CD4-positive, alpha-beta T cell treated with Interleukin-15 for 1 hour (primary cell): ENCODE data around the gene APBA2.
"Not testable (repeated sequence)": the region's sequence is repeated elsewhere in the genome, so short reads cannot be mapped to it uniquely, and the experiment has no call there.

Experiments
- DNase-seq: peaks from one replicate; pipeline ENCODE4 v3.0.0-alpha.2; 2020

Gene APBA2

DNA sequence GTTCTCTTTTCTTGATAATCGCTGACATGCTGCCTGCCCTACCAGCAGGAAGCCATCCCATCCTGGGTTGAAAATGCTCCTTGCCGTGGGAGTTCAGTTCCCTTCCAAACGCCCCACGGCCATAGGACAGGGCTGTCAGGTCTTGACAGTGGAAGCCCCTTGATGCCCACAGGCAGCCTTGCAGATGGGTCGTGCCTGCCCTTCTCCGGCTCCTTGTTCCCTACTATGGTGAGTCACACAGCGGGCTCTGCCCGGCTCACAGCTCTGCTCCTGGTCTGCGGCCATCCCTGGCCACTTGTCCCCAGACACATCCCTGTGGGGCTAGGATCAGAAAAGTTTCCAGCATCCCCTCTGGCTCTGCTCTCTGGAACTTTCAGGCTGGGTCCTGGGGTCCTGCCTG is 6.2 kb upstream of the APBA2 start:
- no peak for DNase-seq

DNA sequence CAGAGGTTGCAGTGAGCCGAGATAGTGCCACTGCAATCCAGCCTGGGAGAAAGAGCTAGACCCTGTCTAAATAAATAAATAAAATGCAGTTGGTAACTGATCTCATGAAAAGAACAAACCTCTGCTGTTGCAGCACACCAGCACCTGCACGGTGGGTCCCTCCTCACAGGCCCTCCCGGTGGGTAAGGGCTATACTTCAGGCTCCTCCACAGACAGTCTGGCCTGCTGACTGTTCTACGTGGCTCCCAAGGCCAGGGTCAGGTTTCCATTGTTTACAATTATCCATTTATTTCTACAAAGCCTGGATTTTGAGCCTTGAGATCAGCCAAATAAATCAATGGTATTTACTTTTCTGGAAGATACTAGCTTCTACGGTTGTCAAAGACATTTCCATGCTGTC is 5.1 kb upstream of the APBA2 start:
- no peak for DNase-seq

DNA sequence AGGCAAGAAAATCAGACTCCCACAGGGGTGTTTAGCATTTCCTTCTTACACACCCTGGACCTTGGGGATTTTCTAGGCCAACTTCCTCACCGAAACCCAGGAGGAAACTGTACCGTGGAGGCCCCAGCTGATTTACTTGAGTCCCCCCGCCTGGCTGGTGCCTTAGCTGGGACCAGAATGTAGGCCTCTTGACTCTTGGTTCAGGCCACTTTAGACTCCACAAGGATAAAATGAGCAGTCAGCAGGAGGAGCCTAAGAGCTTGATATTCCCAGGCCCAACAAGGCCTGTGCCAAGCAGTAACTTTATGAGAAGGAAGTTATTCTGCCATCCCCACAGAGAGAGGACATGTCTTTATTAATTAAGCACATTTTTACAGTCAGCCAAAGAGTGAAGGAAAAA is 4.6 kb upstream of the APBA2 start:
- DNase-seq: no peak

DNA sequence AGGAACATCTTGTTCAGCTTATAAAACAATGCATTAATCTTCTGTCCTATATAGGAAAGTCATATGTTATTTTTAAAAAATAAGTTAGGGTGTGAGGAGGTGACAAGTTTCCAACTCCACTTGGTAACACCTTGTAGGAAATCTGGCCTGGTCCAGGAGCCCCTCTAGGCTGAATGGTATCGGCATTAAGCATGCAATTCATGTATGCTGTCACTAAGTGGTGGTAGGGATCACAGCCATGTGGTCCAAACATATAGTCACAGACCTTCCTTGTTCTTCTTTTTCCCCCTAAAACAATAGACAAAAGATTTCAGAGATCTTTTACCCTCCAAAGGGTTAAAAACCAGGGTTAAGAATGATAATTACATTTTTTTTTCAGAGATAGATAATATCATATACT is 4.2 kb upstream of the APBA2 start:
- DNase-seq: no peak

DNA sequence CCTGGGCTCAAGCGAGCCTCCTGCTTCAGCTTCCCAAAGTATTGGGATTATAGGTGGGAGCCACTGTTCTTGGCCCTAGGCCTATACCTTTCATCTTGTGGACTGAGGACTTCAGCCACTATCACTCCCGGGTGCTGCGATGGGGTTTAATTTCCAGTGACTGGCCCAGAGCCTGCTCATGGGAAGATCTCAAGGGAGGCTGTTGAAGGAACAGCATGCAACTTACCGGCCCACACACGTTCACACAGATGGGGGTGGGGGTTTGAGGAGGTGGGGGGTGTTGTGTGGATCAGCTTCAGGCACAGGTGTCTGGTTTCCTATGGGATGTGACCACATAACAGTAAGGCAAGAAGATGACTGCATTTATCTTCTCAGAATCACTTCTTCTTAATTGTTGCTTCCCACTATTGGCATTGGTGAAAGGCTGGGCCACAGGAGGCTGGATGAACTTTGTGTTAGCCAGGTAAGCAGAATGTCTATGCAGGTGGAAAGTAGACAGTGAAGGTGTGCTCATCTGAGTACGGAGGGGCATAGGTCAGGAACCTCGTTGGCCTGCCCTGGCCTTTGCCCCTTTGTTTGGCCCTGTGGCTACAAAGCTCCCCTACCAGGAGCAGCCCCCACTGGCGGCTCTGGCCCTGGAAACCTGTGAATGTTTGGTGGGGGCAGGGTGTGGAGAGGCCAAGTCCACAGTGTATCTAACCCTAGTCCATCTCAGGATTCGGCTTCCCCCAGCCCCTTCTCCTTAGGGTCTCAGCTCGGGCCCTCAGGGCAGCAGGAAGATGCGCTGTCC is 1.4 kb upstream of the APBA2 start:
- DNase-seq: no peak

DNA sequence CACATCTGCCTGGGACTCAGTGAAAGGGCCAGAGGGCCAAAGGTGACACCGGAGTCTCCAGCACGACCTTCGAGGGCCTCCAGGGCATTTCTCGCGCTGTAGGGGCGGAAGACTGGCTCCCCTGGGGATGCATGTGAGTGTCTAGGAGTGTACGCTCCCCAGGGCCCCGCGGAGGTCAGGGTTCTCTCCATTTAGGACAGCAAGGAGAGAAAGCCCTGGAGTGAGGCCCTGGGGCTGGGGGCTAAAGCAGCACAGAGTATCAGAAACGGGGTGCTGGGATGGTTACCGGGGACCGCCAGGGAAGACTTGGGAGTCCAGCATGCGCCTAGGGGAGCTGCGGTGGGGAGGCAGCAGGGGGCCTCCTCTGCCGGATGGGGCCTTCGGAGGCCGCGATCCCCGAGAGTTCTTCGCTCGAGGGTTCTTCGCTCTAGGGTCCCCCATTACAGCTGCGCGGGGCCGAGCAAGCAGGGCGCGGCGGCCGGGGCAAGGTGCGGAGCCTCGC is 595 bp upstream of the APBA2 start:
- no peak for DNase-seq

DNA sequence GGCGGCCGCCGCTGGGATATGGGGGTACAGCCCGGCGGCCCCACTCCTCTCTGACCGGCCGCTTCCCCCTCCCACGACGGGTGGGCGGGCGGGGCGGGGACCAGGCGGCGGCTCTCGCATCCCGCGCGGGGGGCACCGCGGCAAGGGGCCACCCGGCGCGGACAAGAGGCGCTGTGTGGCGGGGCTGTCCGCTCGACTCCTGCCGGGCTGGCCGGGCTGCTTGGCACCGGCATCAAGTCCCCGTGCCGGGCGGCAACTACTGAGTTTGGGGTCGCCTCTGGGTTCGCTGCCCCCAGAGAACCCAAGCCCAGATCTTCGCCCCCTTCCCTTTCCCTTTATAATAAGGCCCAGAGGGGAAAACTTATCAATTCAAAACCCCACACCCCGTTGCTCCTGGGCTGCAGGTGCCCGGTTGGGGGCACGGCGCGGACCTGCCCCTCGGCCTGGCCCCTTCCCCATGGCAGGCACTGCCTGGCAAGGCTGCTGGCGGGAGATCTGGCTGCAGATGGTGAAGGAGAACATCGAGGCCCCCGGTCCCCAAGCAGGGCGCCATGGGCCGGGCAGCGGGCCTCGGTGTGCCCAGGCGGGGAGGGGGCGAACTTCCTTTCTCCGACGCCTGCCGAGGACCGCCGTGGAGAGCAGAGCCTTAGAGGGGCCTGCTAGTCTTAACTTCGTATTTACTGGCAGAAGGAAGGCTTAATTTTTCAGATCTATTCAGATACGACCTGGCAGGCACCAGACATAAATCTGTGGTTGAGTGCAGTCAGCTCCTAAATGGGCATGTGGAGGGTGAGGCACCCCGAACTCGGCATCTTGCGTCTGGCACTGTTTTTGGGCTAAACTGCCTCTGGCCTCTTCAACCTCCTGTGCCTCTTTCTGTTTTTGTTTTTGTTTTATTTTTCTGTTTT is 911 bp downstream of the APBA2 start:
- DNase-seq: no peak

DNA sequence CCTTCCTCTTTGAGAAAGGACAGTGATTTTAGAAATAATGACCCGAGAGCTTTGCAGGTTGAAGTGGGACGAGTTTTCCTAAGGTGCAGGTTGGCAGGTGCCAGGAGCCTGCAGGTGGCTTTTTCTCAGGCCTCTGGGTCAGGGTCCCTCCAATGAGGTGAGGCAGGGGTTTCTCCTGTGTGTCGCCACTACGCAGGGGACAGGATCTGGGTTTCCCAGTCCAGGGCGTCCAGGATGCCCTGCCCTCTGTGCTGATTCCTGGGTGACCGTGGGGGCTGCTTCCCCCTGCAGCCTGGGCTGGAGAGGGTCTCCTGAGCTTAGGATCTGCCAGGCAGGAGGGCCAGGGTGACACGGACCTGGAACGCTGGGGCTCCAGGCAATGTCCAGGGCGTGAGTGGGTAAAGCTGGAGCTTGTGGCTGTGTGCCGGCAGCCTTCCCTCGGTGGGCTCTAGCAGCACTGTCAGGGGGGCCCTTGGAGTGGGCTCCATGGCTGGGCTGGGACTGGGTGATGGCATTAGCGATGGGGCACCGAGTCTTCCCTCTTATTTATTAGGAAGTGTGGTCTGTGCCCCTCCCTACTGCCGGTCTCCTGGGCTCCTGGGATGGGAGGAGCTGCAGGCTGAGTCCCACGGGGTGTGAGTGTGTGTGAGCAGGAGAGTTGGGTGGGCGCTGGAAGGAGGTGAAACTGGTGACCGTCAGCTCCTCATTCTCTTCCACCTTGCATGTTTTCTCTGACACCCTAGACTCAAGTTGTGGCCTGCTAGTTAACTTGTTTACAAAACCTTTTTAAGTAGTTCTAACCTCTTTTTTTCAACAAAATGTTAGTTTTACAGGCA is 1.8 kb downstream of the APBA2 start:
- DNase-seq: no peak

DNA sequence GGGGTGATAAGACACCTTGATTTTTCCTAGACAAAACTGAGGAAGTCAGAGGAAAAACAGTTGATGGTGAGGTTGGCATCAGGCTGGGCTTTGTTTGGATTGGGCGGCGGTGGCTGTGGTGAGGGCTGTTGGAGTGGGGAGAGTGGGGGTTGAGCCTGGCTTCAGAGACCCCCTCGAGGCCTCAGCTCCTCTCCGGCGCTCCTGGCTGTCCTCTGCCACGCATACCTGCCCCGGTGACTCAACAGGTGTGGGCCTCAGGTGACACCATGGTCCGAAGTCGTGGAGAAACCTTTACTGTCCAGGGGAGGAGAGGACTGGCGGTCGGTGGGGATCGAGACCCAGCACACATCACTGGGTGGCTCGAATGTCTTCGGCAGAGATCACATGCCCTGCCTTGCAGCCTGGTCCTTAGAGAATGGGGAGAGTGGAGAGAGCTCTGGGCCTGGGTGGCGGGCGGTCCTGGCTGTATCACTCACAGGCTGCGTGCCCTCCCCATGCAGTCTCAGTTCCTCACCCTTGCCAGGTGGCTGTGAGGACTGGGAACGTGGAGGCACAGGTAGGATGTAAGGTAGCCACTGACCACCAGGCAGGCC is 2.6 kb downstream of the APBA2 start:
- no peak for DNase-seq

DNA sequence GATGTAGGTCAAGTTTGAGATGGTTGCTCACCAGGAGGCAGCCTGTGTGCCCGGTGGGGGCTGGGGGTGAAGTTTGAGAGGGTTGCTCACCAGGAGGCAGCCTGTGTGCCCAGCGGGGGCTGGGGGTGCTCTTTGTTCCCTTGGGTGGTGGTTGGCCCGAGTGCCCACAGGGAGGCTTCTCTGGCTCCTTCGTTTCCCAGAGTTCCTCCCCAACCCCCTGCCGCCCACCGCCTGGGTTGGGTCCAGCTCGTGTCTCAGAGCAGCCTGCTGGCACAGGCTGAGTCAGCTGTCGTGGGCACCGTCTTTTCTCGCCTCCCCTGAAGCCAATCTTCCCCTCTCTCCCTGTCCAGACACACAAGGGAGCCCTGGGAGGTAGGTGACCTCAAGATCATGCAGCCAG is 3.1 kb downstream of the APBA2 start:
- no peak for DNase-seq

DNA sequence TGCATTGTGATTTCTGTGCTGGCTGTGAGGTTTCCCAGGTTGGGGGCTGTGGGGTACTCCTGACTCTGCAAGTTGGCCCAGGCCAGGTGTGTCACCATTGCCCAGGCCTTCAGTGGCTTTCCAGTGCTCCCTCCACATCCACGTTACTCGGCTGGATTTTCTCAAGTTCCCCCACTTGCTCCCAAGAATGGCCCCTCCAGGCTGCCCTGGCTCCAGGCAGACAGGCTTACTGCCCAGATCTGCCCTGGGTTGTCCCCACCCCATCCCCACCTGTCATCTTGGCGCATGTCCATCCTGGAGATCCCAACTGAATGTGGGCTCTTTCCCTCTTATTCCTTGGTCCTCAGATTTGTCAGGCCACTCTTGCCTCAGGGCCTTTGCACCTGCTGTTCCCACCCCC is 3.6 kb downstream of the APBA2 start:
- DNase-seq: no peak

DNA sequence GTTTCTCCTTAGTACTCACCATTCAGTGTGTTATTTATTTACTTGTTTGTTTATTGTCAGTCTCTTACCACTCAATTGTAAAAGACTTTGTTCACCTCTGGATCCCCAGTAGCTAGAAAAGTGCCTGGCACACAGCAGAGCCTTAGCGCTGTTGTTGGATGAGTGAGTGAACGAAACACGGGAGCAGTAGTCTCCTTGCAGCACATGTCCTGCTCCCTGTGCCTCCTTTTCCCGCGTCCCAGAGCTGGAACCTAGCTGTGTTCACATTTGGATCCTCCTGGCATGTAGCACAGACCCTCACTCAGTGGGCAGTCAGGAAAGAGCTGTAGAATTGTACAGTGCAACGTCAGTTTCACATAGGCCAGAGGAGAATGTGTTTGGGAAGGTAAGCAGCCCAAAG is 4.1 kb downstream of the APBA2 start:
- DNase-seq: not testable (repeated sequence)

DNA sequence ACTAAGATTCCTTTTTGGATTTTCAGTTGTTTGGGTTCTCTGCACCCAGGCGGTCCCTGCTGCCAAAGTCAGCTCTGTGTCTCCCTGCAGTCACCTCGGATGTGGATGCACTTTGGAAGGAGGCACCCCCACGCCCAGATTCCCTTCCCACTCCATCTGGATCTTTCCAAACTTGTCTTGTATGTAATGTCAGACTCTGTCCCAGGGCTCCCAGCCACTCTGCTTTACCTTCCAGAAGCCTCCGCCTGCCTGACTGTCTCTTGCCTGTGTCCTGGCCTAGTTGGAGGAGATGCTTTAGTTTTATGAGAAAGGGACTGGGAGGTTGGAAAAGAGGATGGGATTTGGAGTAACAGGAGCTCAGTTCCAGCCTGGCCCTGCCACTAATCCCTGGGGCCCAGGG is 4.5 kb downstream of the APBA2 start:
- DNase-seq: not testable (repeated sequence)

DNA sequence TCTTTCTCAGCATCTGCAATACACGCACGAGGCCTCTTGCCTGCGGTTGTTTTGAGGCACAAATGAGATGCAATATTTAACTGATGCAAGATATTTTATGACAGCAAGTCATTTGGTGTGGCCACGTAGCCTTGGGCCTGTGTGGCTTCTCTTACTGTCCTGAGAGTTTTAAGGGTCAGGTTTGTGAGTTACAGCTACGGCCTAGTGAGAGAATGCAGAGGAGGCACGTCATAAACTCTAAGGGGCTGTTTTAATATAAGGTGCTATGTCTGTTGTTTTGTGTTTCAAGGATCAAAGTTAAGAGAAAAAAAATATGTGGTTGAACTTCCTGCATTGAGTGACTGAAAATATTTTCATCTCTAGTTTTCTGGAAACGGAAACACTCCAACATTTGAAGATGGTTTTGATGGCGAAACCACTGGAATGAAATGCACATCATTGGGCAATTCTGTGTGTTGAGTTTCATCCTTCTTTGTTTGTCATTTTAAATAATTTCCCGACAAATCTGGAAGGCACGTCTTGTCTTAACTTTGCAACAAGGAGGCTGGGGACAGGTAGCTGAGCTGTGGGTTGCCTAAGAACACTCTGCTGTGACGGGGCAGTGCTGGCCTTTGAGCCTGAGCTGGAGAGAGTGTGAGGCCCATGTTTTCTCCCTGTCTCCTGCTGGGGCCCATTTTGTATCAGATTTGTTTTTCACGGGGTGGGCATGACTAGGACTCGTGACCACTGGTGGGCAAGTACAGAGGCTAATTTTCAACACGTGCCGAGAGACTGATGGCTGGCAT is 5.1 kb downstream of the APBA2 start:
- DNase-seq: no peak

DNA sequence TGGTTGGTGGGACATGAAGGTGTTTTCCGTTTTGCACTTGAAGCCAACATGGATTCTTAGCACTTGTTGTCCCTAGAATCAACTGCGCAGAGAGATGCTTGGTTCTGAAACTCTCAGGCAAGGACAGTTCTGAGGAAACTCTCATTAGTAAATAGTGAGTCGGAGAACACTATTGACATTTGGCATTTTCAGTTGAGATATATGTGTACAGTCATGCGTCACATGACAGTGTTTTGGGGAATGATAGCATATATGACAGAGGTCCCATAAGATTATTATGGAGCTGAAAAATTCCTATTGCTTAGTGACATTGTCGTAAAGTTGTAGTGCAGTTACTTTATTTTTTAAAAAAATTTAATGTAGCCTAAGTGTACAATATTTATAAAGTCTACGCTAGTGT is 5.8 kb downstream of the APBA2 start:
- no peak for DNase-seq

DNA sequence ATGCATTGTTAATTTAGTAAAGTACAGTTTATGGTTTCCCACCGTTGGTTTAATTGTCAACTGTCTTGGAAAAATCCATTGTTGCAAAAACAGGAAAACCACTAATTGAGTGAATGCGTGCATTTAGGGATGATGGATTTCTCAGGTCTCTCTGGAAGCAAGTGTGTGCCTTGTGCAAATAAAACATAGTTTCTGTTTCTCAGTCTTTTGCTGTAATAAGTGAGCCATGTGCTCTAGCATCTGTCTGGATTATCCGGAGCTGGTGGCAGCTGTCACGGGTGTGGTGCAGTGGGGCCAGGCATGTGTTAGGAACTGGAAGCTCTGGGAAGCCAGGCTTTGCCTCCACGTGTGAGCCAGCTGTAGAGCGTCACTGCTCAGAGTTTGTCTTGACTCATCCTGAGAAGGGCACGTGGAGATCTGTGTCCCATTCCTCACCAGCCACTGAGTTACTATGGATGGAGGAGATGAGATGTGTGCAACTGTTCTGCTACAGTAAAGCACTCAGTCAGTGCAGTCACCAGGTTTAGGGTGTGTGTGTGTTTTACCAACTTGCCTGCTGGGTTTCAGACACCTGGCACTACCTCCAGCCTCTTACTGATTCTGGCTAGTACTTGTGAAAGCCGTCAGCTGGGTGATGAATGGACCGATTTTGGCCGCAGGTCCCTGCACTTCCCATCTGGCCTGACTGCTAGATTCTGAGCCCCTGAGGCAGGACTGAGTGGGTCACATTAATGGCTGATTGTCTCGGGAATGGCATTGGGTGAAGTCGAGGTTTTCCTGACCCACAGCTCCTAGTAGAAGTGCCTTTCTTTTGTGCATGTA is 7.2 kb downstream of the APBA2 start:
- no peak for DNase-seq

DNA sequence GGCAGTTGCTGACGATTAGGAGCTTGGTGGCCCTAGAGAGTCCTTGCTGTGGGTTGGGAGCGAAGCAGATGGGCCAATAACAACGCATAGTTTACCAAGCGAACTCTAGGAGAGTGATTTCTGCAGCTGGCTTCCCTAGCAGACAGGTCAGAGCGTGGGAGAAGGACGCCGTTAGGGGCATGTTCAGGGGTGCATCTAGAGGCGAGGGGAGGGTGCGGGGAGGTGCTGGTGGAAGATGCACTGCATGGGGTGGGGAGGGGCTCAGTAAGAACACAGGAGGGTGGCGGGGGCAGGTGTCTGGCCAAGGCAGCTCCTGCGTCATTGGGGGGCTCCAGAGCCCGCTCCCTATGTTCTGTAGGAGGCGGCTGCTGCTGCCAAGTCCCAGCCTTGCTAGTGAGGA is 8.9 kb downstream of the APBA2 start:
- no peak for DNase-seq

DNA sequence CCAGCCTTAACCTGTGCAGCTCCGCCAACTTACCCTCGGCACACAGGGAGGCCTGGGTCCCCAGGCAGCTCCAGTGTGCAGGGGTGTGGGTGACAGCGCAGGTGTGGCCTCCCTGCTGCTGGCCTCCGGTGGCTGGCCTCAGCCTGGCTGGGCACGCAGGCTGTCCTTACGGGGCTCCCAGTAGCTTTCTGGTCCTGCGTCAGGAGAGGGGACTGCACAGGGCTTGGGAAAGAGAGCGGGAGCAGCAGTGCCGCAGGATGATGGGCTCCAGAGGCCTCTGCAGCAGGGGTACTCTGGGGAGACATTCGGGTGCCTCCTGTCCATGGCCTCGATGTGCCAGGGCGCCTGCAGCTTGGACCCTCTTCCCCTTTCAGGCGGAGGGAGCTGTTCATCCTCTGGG is 9.4 kb downstream of the APBA2 start:
- no peak for DNase-seq

DNA sequence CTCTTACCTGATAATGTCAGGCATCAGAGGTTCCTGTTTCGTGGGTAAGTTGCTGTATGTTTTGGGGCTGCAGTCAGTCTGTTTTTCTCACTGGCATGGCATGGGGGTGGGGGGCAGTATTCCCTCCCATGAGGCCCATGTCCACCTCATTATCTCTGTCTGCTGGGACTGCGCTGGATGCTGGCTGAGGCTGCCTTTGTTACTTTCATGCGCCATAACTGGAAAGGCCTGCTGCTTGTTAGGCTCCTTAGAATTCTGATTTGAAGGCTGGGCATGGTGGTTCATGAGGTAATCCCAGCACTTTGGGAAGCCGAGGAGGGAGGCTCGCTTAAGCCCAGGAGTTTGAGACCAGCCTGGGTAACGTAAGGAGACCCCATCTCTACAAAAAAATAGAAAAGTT is 9.8 kb downstream of the APBA2 start:
- no peak for DNase-seq

DNA sequence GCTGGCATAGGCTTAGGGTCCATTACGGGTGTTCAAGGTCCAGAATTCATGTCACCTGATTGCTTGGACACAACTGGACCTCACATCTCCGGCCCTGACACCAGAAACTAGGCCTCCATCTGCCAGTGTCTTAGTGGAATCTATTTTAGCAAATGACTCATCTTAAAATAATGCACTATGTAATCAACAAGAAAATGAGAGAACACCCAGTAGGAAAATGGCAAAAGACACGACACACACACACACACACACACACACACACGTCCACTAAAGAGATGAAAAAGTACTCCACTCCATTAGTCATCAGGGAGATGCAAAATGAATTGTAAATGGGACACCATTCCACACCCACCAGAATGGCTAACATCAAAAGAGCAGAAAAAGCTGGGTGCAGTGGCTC is 11.2 kb downstream of the APBA2 start:
- no peak for DNase-seq
